GM18517 (cell line): ENCODE measurements around the gene GTSE1.

Source experiments
- ATAC-seq: cut with Tn5 transposase; IDR thresholded peaks from one replicate; pipeline ENCODE4 v1.9.1; 2021; ENCODE audit warnings: mild to moderate bottlenecking, moderate library complexity; ENCODE audit not compliant: unreplicated experiment

The GTSE1 gene

DNA sequence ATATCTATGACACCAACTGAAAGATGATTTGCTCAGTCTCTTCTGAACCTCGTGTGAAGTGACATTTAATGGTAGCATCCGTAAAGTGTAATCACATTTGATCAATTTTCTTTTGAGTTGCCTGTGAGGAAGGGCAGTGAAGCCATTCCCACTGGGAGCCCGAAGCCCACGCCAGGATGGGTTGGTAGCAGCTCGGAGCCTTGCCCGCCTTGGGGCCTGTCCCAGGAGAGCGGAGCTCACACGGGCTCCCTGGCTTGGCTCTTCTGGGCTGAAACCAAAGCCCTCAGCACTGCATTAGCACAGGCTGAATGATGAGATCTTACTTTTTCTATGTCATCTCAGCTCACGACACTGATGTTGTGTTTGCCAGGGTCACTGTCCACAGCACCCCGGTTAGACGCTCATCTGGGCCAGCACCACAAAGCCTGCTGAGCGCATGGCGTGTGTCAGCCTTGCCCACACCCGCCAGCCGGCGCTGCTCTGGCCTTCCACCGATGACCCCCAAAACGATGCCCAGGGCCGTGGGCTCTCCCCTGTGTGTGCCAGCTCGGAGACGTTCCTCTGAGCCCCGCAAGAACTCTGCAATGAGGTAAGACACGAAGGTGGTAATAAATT, 29.5 kb downstream of the GTSE1 start:
- ATAC-seq = no peak

DNA sequence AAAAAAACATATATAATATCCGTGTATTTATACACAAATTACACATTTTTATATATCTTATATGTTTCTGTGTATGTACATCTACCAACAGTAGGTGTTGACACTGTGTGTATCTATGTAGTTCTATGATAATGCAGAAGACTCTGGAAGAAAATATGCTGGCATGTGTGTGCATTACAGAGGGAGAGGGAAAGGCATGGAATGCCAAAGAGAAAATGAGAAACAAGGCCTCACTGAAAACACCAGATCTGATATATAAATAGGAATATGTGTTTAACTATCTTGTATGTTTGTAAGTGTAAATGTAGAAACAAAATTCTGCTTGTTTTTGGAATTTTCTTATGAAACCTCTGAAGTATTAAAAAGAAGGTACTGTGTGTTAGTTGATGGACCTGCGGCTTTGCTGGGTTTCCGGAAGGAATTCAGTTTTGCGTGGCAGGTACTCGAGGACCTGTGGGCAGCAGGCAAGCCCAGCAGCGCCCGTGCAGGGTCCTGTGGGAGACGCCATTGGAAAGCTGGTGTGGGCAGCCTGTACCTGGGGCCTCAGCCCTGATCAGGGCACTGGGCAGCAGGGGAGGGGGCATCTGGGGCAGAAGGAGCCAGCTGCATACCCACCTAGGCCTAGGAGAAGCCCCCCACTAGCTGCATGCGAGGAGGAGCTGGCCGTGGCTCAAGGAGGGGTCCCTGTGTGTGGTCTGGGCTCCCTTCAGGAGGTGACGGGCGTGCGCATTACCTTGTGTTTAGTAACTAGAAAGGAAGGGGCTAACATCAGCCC, 31.2 kb downstream of the GTSE1 start:
- ATAC-seq = no peak

DNA sequence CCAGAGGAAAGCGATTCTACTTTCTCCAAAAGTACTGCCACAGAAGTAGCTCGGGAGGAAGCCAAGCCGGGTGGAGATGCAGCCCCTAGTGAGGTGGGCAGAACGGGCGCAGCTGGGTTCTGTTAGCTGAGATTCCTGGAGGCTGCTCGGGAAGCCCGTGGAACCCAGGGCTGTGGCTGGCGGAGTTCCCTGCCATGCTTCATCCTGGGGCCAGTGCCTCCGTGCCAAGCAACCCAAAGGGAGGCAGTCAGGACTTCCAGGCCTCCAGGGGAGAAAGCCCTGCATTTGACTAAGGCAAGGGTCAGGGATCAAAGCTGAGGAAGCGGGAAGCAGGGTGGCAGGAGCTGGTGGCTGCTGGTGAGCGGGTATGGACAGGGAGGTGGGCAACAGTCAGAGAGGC, 32.1 kb downstream of the GTSE1 start:
- no peak for ATAC-seq

DNA sequence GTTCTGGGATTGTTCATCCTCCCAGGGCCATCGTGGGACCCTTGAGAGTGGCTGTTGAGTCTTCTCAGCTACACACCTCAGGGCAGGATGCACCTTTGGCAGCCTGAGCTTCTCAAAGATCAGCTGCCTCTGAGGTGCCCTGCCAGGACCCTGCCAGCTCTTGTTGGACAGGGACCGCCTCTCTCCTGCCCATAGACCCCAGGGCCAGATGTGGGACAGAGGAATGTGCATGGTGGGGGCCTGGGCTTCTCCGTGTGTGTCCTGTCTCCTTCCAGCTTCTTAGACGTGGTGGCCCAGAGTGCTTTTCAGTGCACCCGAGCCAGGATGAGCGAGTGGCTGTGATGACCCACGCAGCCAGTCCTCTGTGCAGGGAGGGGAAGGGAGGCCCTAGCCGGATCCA, 32.9 kb downstream of the GTSE1 start:
- ATAC-seq = no peak

DNA sequence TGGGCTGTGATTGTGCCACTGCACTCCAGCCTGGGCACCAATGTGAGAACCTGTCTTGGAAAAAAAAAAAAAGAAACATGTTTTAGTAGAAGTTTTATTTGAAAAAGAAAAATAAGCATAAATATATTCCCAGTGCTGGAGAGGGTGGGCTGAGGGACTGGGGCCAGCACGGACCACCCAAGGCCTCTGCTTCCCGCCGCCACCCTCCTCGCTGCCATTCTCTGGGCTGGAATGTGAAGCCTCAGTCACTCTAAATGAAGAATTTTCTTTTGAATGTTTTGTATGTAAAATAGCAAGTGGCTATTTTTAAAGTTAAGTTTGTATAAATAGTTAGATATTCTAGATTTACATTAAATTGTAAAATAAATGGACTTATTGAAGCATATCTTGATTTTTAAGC, 33.8 kb downstream of the GTSE1 start:
- no peak for ATAC-seq

DNA sequence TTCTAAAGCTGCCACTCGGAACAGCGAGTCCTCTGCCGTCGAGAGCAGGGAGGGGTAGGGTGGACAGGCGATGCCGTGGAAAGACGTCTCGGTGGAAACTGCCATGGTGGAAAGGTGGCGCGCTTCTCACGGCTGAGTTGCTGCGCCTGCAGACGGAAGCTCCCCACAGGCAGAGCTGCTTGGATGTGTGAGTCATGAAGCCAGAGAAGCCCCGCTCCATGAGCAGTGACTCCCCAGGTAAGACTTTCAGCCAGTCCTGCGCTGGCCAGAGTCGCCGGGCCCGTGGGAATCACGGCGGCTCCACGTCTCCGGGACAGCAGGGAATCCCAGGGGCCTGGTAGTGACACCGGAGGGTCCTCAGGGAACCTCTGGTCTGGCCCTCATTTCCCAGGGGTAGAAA, 34.8 kb downstream of the GTSE1 start:
- ATAC-seq = no peak

DNA sequence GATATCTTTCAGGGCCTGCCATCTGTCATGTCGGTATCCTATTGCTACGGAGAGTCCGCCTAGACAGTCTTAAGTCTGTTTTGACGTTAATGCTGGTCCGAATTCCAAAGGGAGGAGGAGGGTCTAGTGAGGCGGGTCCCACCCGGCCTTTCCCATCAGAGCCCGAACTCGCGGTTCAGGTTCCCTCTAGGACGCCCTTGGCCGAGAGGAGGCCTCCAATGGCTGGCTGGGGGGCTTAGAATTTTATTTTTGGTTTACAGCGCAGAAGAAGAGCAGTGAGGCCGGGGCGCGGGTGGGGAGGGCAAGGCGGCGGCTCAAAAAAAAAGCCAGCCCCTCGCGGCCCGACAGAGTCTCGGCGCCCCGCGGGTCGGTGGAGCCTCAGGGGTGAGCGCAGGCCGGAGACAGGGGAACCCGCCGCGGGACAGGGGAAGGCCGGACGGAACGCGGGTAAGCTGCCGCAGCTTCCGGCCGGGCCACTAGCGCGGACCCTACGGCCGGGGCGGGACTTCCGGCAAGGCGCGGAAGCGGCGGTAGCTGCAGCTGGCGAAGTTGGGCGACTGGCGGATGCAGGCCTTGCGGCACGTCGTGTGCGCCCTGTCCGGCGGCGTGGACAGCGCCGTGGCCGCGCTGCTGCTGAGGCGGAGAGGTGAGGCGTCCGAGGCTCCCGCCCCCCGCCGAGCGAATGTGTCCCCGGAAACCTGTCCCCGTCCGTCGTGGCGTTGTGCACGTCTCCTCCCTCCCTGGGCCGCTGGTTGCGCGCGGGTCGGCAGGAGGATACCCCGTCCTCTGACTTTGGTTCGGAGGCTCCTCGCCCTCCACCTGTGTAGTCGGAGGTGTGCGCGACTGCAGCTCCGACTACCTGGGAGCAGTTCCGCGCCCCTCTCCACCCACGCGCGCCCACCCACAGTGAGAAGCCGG, 38.8 kb downstream of the GTSE1 start, which contains the start of gene TRMU:
Gene TRMU (plus strand): TSS at position 514 of the 918 bp plus-strand sequence. CDS start 51 bp downstream, at position 565.
- ATAC-seq = peak; percentile 73

DNA sequence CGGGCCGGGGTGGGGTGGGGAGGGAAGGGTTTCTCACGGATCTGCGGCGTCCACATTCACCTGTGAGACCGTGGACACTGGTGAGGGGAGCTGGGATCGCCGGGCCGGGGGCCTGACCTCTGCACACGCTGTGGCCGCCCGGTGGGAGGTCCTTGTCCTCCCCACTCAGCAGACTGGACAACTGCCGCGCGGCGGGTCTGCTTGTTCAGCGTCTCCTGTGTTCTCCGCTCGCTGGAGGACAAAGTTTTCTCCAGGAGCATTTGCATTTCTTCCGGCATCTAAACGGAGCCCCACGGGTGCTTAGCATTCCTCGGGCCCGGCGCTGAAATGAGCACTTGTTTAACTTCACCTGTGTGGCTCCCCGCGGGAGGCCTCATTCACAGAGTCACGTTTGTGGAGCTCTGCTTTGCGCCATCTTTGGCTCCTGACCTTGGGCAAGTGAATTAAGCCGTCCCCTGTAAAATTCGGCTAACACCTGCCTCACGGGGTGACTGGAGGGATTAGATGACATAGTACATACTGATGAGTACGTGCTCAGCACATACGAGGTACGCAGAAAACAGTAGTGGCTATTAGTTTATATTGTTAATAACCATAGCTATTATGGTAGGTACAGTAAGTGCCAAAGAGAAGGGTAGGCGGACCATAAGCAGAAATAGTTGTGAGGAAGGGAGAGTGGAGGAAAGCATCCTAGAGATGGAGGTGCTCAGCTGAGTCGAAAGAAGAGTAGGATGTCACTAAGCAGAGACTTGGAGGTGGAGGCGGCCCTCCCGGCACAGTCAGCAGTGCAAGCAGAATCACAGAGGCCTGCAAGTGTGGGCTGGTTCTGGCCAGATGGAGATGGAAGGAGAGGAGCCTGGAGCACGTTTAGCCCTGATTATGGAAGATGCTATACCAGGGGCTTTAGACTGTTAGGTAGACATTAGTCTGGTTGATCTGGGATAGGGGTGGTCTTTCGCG, 39.7 kb downstream of the GTSE1 start:
- peak; percentile 15 for ATAC-seq

DNA sequence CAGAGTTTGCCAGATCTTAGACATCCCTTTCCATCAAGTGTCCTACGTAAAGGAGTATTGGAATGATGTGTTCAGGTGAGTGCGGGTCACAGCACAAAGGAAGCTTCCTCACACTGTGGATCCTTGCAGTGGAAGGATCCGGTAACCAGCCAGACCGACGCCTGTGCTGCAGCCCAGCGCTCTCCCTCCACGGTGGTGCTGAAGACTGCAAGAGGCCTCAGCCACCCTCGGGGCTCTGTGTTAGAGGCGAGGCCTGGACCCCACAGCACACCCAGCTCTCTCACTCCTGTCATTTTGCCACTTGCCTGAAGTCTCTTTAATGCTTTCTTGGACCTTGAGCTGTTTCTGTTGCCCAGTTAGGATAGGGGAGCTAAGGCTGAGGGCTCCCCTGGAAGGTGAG, 41.2 kb downstream of the GTSE1 start:
- ATAC-seq = no peak

DNA sequence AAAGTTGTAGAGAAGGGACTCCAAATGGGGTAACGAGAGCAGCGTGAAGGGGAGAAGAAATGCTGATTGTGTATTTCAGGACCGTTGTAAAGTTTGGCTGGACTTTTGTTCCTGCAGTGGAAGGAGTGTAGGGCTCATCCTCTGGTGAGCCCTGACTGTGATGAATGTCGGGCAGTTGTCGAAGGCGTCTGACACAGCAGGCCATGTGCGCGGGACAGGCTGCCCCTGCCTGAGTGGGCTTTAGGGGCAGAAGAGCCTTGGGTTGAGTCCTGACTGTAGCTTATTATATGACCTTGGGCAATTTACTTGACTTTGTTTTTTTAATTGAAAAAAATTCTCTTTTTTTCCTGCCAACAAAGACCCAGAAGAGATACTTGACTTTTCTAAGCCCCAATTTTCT, 42.0 kb downstream of the GTSE1 start:
- ATAC-seq = no peak

DNA sequence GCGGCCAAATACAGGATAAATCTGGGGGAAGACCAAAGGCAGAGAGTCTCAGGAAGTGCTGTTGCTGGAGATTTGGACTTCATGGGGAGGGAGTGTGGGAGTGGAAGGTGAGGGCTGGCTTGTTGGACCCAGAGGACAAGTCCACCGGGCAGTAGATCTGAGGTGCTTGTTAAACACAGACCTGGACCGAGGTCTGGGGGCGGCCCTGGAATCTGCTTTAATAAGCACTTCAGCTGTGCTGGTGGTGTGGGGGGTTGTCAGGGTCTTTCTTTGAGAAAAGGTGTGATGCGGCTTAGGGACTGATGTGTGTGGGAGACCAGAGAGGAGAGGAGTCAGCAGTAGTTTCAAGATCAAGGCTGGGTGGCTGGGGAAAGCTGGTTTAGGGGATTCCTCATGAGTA, 43.3 kb downstream of the GTSE1 start:
- no peak for ATAC-seq

DNA sequence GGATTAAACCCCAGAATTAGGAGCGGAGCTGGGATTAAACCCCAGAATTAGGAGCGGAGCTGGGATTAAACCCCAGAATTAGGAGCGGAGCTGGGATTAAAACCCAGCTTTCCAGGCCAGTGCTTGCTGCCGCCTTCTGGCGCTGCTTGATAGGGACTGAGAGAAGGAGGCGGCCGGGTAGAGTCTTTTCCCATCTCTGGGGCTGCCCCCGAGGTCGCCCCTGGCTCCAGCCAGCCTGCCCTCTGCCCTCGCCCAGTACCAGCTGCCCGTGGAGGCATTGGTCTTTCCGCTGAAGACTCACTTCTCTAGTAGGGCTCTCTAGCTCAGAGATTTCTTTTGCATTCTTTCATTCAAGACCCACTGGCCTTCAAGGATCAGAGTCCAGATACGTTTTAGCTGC, 44.0 kb downstream of the GTSE1 start:
- no peak for ATAC-seq

DNA sequence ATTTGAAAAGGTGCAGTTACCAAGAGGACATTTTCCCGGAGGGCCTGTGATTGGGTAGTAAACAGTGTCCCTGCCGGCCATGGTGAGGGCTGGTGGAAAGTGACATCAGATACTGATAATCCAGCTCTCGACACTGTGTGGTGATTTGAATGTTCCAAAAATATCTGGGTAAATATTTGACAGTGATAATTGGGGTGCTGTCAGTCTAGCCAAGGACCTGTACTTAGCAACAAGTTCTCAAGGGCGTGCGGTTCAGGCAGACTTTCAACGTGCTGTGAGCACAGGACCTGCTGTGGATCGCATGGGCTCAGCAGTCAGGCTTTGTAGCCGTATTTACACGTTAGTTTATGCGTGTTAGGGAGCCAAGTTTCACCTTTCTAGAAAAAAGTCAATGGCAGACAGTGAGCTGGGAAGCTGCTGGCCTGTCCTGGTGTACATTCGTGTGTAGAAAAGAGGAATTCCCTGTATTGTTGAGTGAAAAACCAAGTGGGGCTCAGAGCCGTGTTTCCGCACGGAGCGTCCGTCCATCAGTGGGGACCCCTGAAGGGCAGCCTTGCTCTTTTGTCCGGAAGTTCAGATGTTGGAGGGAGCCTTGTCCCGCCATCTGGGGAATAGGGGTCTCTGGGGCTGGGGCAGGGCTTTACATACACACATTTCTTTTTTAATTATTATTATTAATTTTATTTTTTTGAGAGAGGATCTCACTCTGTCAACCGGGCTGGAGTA, 50.2 kb downstream of the GTSE1 start:
- no peak for ATAC-seq

DNA sequence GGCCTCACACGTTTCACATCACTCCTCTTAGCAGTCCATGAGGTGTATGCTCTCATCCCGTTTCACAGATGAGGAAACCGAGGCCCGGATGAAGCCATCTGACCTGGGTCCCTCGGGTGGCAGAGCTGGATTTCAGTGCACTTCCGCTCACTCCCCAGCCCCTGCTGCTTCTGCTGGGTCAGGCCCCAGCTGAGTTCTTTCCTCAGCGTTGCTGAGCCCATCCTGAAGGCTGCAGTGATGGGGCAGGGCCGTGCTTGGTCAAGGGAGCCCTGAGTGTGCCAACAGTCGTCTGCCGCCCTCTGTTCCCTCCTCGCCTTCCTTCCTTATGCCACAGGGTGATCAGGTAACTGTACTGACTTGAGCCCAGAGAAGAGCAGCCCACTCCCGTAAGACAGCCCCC, 51.0 kb downstream of the GTSE1 start:
- ATAC-seq = no peak

DNA sequence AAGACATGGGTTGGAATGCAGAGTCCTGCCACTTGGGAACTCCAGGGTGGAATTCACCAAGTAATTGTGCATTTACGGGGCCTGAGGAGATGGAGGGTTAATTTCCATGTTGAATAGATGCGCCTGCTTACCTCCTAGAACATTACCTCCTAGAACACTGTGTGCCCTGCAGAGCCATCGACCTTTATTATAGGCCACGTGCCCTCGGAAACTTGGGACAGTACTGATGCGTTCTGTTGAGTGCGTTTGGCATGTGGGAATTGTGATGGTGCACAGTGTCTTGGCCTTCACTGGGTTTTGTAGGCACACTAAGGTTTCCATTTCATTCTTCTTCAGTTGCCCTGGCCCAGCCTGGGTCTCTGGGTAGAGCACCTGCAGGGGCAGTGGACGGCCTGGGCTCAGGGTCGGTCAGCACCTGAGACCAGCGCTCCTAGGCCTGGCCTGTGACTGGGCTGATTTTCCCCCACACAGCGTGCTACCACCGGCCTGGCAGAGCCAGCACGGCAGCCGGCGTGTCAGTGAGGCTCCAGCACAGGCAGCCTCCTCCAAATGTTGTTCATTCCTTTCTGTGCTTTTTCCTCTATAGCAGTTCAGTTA, 51.5 kb downstream of the GTSE1 start:
- ATAC-seq = no peak

DNA sequence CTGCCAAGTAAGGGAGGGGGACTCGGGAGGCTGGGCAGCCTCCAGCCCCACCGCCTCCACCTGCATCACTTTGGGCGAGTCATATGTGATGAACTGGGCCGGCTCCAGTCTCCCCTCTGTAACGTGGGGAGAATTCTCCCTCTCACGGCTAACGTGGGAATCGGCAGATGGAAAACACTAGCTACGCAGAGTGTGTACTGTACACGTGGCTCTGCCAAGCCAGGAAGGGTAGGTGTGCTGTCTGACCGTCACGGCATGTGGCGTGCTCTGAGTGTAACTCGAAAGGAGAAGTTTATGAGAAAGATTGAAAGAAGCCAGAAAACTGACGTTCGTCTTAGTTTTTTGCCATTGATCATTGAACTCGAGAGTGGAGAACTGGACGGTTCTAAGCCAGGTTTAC, 52.6 kb downstream of the GTSE1 start:
- no peak for ATAC-seq

DNA sequence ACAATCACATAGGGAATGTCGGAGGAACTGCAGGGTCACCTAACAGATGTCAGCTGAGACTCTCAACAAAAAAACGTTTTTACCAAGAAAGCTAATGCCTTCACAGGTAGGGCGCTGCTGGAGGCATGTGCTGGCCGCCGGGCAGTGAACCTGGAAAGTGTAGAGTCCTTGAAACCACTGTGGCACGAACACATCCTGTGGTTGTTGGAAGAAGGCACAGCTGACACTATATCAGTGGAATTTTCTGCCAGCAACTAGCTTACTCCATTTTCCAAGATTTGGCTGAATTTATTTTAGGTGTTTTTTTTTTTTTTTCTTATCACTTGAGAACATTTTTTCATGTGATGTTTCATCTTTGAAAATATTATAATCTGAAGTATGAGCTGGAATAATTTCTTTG, 53.0 kb downstream of the GTSE1 start:
- ATAC-seq = no peak

DNA sequence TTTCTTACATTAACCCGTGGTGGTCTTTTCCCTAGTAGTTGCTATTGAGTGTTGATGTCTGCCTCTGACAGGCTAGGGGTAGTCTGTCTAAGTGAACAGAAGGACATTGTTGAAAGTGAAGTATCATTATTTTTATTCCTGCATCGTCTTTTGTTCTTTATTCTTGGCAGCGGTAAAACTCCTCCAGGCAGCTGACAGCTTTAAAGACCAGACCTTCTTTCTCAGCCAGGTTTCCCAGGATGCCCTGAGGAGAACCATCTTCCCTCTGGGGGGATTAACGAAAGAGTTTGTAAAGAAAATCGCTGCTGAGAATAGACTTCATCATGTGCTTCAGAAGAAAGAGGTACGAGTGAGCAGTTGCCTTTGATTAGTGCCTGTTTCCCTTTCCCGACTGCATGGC, 53.5 kb downstream of the GTSE1 start:
- ATAC-seq = no peak

DNA sequence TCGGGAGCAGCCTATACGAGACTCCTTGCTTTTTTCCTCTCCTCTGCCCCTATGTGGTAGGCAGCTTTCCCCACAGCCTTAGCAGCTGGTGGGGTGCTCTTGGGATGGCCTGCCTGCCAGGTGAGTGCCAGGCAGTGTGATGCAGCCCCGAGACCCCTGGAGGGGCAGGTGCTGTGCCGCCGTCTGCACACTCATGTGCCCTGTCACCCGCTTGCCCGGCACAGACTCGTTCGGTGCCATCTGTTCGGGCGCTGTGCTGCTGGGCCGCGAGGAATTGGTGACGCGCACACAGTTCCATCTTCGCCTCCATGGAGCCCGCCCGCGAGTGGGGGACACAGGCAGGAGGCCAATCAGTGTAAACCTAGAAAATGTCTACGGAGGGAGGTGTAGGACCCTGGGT, 54.0 kb downstream of the GTSE1 start:
- ATAC-seq = no peak
